Loucy (cell line): Measurements from ENCODE around the gene HSPA12A.

ENCODE experiments used
- H2AFZ ChIP-seq: fragments of 200-600 bp; sonication (generic); 2 replicates; pipeline ENCODE4 v1.6.0; 2016; ENCODE audit warnings: antibody characterized with exemption, mild to moderate bottlenecking, low read length, moderate library complexity
- H3F3A ChIP-seq: fragments of 200-600 bp; 2 replicates; pipeline ENCODE4 v1.6.0; 2016; ENCODE audit warnings: antibody characterized with exemption, low read depth, mild to moderate bottlenecking
- H3K27me3 ChIP-seq: fragments of 200-600 bp; sonication (generic); 2 replicates; pipeline ENCODE4 v1.6.1; 2014; ENCODE audit warnings: low read length, mild to moderate bottlenecking; ENCODE audit not compliant: insufficient read depth, poor library complexity, severe bottlenecking
- H3K36me3 ChIP-seq: fragments of 200-600 bp; sonication (generic); 2 replicates; pipeline ENCODE4 v1.6.1; 2016; ENCODE audit warnings: low read length; ENCODE audit not compliant: insufficient read depth
- H3K4me1 ChIP-seq: fragments of 200-600 bp; sonication (generic); 2 replicates; pipeline ENCODE4 v1.5.1; 2014; ENCODE audit warnings: low read length, mild to moderate bottlenecking; ENCODE audit not compliant: insufficient read depth, poor library complexity, severe bottlenecking
- H3K4me2 ChIP-seq: fragments of 200-600 bp; sonication (generic); 2 replicates; pipeline ENCODE4 v1.6.0; 2014; ENCODE audit warnings: antibody characterized with exemption, low read length, low read depth, mild to moderate bottlenecking; ENCODE audit not compliant: poor library complexity, severe bottlenecking
- H3K4me3 ChIP-seq: fragments of 200-600 bp; sonication (generic); 2 replicates; pipeline ENCODE4 v1.5.1; 2014; ENCODE audit warnings: low read length, mild to moderate bottlenecking, mixed read lengths; ENCODE audit not compliant: poor library complexity, severe bottlenecking
- H3K79me2 ChIP-seq: fragments of 200-600 bp; sonication (generic); 2 replicates; pipeline ENCODE4 v1.6.1; 2014; ENCODE audit warnings: low read length; ENCODE audit not compliant: insufficient read depth
- H3K9ac ChIP-seq: fragments of 200-600 bp; sonication (generic); 2 replicates; pipeline ENCODE4 v1.6.0; 2014; ENCODE audit warnings: mild to moderate bottlenecking, low read depth, low read length, moderate library complexity; ENCODE audit not compliant: poor library complexity, severe bottlenecking
- H3K9me2 ChIP-seq: fragments of 200-600 bp; sonication (generic); replicated peaks from 2 replicates; pipeline ENCODE4 v1.6.1; 2016; ENCODE audit warnings: low read depth, low read length, mixed read lengths
- H3K9me3 ChIP-seq: fragments of 200-600 bp; sonication (generic); 2 replicates; pipeline ENCODE4 v1.6.1; 2014; ENCODE audit warnings: mild to moderate bottlenecking, antibody characterized with exemption, low read length, low read depth; ENCODE audit not compliant: insufficient read depth
- H4K20me1 ChIP-seq: fragments of 200-600 bp; sonication (generic); 2 replicates; pipeline ENCODE4 v1.6.0; 2014; ENCODE audit warnings: antibody characterized with exemption, low read length, mild to moderate bottlenecking; ENCODE audit not compliant: insufficient read depth, poor library complexity, severe bottlenecking
- CTCF ChIP-seq: fragments of 200-600 bp; sonication (generic); conservative IDR thresholded peaks from 2 replicates; pipeline ENCODE4 v1.5.1; 2014; ENCODE audit warnings: mild to moderate bottlenecking, antibody characterized with exemption, low read length
- EZH2phosphoT487 ChIP-seq: fragments of 200-600 bp; IDR thresholded peaks from 2 replicates; pipeline ENCODE4 v1.6.1; 2018; ENCODE audit warnings: antibody characterized with exemption, mild to moderate bottlenecking, moderate library complexity, borderline replicate concordance

HSPA12A gene

GRCh38 chr10:116732573-116732972, 9.8 kb downstream of the HSPA12A start:
- Histone ChIP-seq H3K27me3 (no peaks in the 10 kb centered on the region), H3K4me1 (no peaks in the 10 kb centered on the region), H3K79me2 (no peaks in the 10 kb centered on the region), H3K9me3 (no peaks in the 10 kb centered on the region), H3K9me2 (no peaks in the 10 kb centered on the region), H4K20me1 (no peaks in the 10 kb centered on the region), H3K9ac (no peak overlapping the region), H3F3A (no peaks in the 10 kb centered on the region), H3K4me2 (no peak overlapping the region), H2AFZ (no peak overlapping the region), H3K4me3 (no peak overlapping the region), H3K36me3 (no peaks in the 10 kb centered on the region)
- TF ChIP-seq CTCF (no peak), EZH2phosphoT487 (no peak)

- no peaks in the 10 kb centered on the region for H3K36me3 ChIP-seq
- no peak for TF ChIP-seq CTCF
- TF ChIP-seq EZH2phosphoT487, result no peak
- no peaks in the 10 kb centered on the region for H3K9me2 ChIP-seq
- no peaks in the 10 kb centered on the region for H3K4me1 ChIP-seq
- H4K20me1 ChIP-seq, result no peaks in the 10 kb centered on the region
- H3F3A ChIP-seq, result no peaks in the 10 kb centered on the region
- no peaks in the 10 kb centered on the region for H3K79me2 ChIP-seq
- H2AFZ ChIP-seq, result no peak overlapping the region
- no peak overlapping the region for H3K9ac ChIP-seq
- H3K4me2 ChIP-seq, result no peak overlapping the region
- no peak overlapping the region for H3K4me3 ChIP-seq
- H3K27me3 ChIP-seq, result peaks cover 8% of the 10 kb centered on the region
- H3K9me3 ChIP-seq, result no peaks in the 10 kb centered on the region
Observed at GRCh38 chr10:116730464-116731260, 11.7 kb downstream of the HSPA12A start.

- no peak overlapping the region for H3K4me2 ChIP-seq
- H3F3A ChIP-seq, result no peaks in the 10 kb centered on the region
- H3K36me3 ChIP-seq, result no peaks in the 10 kb centered on the region
- H3K4me1 ChIP-seq, result peaks cover 13% of the 10 kb centered on the region
- H4K20me1 ChIP-seq, result no peaks in the 10 kb centered on the region
- H3K27me3 ChIP-seq, result peaks cover 8% of the 10 kb centered on the region
- H2AFZ ChIP-seq, result no peak overlapping the region
- no peaks in the 10 kb centered on the region for H3K9me3 ChIP-seq
- H3K79me2 ChIP-seq, result no peaks in the 10 kb centered on the region
- no peaks in the 10 kb centered on the region for H3K9me2 ChIP-seq
- TF ChIP-seq EZH2phosphoT487 (no peak), CTCF (no peak)
- H3K4me3 ChIP-seq, result no peak overlapping the region
- H3K9ac ChIP-seq, result no peak overlapping the region
Observed at GRCh38 chr10:116729243-116729642, 13.1 kb downstream of the HSPA12A start.
